ENCODE measurements around the gene NR1H2.

DNA sequence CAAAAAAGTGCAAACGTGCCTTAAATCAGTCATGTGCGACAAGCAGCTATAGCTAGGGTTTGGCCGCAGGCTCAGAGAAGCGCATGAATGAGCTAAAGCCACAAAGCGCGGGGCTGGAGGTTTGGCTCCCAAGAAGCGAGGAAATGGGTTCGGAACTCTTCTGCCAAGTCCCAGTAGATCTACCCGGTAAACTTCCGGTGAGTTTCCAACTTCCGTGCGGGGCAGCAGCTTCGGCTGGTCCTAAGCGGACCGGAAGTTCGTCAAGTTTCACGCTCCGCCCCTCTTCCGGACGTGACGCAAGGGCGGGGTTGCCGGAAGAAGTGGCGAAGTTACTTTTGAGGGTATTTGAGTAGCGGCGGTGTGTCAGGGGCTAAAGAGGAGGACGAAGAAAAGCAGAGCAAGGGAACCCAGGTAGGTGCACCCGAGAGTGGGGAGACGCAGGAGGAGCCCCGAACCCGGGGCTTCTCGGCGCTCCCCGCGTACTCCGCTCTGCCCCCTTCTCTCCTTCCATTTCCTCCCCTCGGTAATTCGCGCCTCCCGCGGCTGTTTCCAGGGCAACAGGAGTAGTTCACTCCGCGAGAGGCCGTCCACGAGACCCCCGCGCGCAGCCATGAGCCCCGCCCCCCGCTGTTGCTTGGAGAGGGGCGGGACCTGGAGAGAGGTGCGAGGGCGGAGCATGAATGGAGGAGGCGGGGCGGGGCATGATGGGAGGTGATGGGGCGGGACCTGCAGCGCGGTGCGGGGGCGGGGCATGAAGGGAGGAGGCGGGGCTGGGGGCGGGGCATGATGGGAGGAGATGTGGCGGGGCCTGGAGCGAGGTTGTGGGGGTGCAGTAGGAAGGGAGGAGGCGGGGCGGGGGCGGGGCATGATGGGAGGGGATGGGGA, at the start of gene NR1H2:
- TF ChIP-seq POLR2A (IDR thresholded peaks at IDR 0.05): peak in 1 of 4 donors; percentile 55
- no peak for TF ChIP-seq EP300 (IDR thresholded peaks at IDR 0.05)
- peak; percentile 92 to 98 (median 97) for TF ChIP-seq POLR2AphosphoS5 (IDR thresholded peaks at IDR 0.05)
